ENCODE measurements around the gene ARHGAP22.
"Not testable (repeated sequence)": the region's sequence is repeated elsewhere in the genome, so short reads cannot be mapped to it uniquely, and the experiment has no call there.

The ARHGAP22 gene

DNA sequence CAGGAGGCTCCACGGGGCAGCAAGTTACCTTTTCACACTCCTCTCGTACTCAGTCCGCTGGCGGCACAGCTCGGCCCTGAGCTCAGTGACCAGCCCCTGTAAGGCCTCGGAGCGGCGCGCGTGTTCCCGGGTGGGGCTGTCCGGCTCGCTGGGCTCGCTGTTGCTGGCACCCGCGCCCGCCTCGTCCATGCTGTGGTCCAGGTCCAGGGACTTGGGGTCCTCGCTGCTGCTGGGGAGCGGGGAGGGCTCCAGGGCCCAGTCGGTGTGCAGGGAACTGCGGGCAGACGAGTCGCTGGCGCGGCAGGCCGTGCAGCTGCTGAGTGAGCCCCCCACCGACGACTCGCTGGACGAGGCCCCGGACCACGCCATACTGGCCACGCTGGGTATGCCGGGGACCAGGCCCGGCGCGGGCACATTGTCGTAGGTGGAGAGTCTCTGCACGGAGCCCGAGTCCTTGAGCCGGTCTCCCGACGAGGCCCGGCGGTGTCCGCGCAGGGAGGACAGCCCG is 154.6 kb downstream of the ARHGAP22 start:
- DNase-seq (ENCODE audit: low read depth) = no peak

- DNase-seq (ENCODE audit: low read depth) = no peak
These were observed 155.2 kb downstream of the ARHGAP22 start for GRCh38 chr10:48449501-48450232.

- DNase-seq (ENCODE audit: low read depth) = peak; percentile 72
These were observed 156.1 kb downstream of the ARHGAP22 start for GRCh38 chr10:48448796-48449195.

DNA sequence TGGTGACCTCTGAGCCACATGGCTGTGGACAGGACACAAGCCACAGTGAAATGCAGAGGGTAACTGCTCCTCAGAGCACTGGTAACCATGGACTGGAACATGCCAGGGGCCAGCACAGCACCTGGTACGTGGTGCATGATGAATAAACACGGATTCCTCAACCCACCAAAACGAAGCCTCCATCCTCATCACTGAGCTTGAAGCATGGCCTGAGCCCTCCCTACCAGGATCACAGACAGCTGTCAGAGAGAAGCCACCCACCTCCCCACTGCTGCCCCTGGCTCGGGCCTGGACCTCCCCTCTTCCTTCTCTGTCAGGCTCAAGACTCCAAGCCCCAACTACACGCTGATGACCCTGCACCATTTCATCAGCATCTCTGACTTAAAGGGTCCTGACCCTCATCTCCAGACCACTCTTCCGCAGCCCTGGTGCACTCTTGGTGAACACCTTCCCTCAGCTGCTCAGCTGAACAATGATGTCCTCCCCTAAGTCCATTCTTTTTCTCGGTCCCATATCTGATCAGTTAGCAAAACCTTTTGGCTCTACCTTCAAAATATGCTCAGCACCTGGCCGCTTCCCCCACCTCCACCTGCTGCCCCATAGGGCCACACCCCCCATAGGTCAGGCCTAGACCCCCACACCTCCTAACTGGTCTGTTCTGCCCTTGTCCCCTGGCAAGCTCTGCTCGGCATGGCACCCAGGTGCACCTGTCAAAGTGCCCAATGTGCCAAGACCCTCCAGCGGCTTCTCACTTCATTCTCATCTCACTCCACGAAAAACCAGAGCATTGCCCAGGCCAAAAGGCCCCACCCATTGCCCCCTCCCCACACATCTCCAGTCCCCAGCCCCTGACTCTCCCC is 157.3 kb downstream of the ARHGAP22 start:
- DNase-seq (ENCODE audit: low read depth) = no peak

DNA sequence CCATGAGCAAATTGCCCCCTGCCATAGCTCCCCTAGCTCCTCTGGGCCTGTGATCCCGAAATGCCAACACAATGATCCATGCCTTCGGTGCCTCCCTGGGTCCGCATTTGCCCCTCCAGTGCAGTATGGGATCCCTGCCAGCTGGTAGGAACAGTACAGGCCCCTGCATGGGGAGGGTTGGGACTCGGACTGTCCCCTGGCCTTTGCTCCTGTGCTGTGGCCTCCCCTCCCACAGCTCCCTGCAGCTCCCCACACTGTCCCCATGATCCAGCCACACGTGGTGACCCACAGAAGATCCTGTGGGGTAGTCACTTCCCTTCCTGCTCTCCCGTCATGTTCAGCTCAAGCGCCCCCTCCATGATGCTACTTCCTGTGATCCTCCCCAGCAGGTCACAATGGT is 158.1 kb downstream of the ARHGAP22 start:
- DNase-seq (ENCODE audit: low read depth) = no peak

GRCh38 chr10:48445932-48446331 is 158.9 kb downstream of the ARHGAP22 start:
- DNase-seq (ENCODE audit: low read depth) = no peak

GRCh38 chr10:48444861-48445841 is 159.7 kb downstream of the ARHGAP22 start:
- peak; percentile 36 for DNase-seq (ENCODE audit: low read depth)

DNA sequence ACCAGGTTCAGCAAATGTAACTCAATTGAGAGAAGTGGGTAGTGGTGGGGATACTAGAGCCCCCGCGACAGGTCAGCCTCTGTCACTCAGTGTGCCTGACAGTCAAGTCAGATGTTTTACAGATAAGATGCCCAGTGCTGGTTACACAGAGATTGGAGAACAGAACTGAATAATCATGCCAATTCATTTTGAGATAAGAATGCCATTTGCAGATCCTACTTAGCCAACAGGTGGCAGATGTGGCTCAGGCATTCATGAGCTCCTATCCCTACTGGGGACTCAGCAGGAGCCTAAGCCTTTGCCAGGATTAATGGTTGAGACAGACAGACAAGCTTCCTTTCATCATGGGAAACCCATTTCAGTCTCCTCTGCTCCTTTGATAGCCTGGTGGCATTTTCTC is 160.6 kb downstream of the ARHGAP22 start:
- peak; percentile 64 for DNase-seq (ENCODE audit: low read depth)

- DNase-seq (ENCODE audit: low read depth) = no peak
These were observed 162.1 kb downstream of the ARHGAP22 start for GRCh38 chr10:48442809-48443177.

GRCh38 chr10:48442090-48442808 is 162.6 kb downstream of the ARHGAP22 start:
- DNase-seq (ENCODE audit: low read depth) = no peak

DNA sequence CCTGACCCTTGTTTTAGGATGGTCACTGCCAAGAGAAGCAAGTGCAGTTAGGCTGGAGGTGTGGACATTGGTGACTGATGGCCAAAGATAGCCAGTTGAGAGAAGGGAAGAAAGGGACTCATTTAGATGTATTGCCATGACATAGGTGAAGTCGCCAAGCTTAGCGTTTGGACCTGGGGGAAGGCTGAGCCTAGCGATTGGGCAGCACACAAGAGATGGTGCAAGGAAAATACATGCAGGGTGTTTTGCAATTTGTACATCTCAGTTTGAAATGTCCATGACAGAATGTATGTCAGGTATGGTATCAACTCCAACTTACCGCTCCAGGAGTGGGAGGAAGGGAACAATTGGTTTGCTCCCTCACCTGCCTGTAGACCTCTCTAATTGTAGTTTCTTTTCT is 164.1 kb downstream of the ARHGAP22 start:
- DNase-seq (ENCODE audit: low read depth) = no peak

- DNase-seq (ENCODE audit: low read depth) = no peak
These were observed 165.3 kb downstream of the ARHGAP22 start for GRCh38 chr10:48439581-48440041.

DNA sequence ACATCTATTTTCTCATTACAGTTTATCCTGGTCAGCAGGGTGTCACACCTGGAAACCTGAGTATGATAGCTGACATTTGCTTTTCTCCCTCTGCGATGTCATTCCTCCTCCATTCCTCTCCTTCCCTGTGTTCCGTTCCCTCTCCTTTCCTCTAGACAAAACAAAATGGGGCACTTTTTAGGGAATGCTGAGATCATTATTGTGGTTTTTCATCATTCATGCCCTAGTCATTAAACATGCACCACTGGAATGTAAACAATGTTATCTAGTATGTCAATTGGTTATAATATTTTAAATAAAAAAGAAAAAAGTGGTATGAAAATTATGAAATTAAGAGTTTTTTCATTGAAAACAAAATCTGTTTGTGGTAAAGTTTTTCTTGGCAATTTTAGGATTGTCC is 165.8 kb downstream of the ARHGAP22 start:
- peak; percentile 80 for DNase-seq (ENCODE audit: low read depth)

- no peak for DNase-seq (ENCODE audit: low read depth)
These were observed 167.3 kb downstream of the ARHGAP22 start for GRCh38 chr10:48437546-48437945.

GRCh38 chr10:48431871-48432270 is 173.0 kb downstream of the ARHGAP22 start:
- DNase-seq (ENCODE audit: low read depth) = no peak

DNA sequence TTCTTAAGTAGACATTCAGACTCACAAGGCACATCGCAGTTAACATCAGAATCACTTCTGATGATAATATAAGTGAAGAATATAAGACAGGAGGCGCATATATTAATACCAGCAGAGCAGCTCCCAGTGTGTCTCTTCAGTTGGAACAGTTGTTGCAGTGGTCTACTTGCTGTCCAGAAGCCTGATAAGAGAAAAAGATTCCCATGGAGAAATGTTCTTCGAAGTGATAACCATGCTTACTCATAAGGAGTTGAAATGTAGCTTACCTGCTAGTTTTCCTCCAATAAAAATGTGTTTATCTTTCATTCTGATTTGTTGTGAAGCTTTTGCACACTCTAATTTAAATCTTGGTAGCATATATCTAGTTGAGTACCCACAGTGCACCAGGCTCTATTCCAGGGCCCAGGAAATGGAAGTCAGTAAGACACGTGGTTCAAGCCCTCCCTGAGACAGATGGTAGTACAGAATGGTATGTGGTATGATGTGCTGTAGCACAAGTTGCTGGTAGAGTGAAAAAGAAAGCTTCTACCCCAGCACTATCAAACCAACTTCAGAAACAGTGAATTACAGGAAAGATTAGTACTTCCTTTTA is 174.4 kb downstream of the ARHGAP22 start:
- DNase-seq (ENCODE audit: low read depth) = no peak

DNA sequence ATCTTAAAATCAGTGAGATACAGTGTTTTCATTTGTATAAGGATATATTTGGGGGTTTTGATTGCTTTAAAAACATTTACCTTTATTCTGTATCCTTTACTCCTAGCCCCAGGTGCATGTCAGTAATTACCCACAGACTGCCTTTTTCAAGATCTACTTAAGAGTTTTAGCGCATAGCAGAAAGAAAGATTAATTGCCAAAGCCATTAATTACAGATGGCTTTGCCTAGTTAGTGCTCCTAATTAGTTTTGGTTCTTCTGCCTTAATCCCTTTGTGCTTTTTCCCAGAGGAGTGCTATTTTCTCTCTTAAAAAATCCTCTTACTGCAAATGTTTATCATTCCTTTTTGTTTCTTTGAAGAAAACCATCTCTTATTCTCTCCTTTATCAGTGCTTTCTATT is 175.6 kb downstream of the ARHGAP22 start:
- DNase-seq (ENCODE audit: low read depth) = no peak

- no peak for DNase-seq (ENCODE audit: low read depth)
These were observed 176.0 kb downstream of the ARHGAP22 start for GRCh38 chr10:48428896-48429295.

DNA sequence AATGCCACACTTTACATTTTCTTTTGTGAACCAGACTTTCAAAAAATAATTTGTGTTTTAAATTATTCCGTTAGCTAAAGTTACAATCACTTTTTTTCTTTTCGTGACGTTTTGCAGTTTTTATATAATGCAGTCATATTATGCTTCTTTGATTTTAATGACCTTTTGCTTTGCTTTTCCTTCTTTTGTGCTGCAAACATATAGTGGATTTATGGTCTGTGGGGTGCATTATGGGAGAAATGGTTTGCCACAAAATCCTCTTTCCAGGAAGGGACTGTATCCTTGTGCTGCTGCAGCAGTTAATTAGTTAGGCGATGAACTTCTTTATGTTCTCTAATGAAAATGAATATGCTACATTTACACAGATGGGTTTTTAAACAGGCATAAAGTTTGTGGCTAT is 181.0 kb downstream of the ARHGAP22 start:
- no peak for DNase-seq (ENCODE audit: low read depth)

DNA sequence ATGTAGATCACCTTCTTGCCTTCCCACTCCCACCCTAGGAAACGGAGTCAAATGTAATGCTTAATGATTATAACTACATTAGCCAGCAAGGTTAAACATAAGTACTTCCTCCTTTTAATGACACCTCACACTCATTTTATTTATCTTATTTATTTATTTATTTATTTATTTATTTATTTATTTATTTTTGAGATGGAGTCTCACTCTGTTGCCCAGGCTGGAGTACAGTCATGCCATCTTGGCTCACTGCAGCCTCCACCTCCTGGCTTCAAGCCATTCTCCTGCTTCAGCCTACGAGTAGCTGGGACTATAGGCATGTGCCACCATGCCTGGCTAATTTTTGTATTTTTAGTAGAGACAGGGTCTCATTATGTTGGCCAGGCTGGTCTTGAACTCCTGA is 183.0 kb downstream of the ARHGAP22 start:
- not testable (repeated sequence) for DNase-seq (ENCODE audit: low read depth)

- no peak for DNase-seq (ENCODE audit: low read depth)
These were observed 185.2 kb downstream of the ARHGAP22 start for GRCh38 chr10:48419714-48420113.
